ENCODE data around the gene MAB21L3. TPM values are rescaled to one million over a fixed set of nuclear protein-coding genes. Genes with fewer than 3 reads are reported as not detected.

The MAB21L3 gene
- total RNA-seq, 1 experiment from 2014 or later: not detected

DNA sequence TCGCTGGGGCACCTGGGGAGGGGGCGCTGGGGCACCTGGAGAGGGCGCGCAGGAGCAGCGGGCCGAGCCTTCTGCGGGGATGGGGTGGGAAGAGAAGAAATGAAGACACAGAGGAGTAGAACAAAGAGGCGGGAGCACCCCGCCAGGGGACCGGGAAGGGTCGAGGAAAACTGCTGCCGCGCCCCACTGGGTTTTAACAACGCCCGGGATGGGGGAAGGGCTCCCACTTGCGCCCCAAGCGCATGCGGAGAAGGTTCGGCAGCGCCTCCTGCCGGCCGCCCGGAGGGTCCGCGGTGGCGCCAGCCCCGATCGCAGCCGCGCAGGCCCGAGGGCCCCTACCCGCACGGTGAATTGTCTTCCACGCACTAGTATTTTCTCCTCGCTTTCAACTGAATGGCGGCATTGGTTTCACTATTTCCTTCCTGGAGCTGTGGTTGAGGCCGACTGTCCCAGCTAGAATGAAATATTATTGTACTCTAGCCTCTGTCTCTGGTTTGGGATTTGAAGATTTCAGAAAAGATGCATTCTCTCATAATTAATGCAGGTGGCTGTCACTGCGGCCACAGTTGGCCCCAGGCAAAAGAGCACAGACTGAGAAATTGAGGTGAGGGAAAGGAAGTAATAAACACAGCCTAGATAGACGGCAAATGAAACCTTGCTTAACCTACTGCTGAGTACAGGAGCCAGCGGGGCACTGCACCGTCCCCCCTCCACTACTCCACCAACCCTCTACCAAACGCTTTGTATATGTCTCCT is 57.3 kb downstream of the MAB21L3 start:
- peak overlapping the region; percentile 3 for H3K9ac ChIP-seq (ENCODE audit: extremely low read depth, insufficient read length, low read length)
- H3K9me3 ChIP-seq (ENCODE audit: control insufficient read depth, low read depth, low read length): no peaks in the 10 kb centered on the region
- Mint-ChIP-seq H3K4me1 (peaks cover 26 to 27% of the 10 kb centered on the region in 2 experiments), H3K27ac (no peak overlapping the region), H3K4me3 (peak overlapping the region; percentile 77 to 79), H3K27me3 (ENCODE audit: low read depth) (peaks cover 48% of the 10 kb centered on the region), H3K9me3 (no peaks in the 10 kb centered on the region; a peak in 1 of 5 replicates), H3K36me3 (ENCODE audit: insufficient read depth in 1 of 3, low read depth in 3 of 3) (no peaks in the 10 kb centered on the region)
- H2BK12ac ChIP-seq (ENCODE audit: insufficient read length, low read depth, low read length): no peak overlapping the region
- no peak overlapping the region for H3T11ph ChIP-seq (ENCODE audit: low read length)
- no peak overlapping the region for H3K27ac ChIP-seq (ENCODE audit: insufficient read length, low read depth, low read length)
- H4K20me1 ChIP-seq (ENCODE audit: control insufficient read depth, insufficient read depth, insufficient read length): no peaks in the 10 kb centered on the region
- no peak overlapping the region for H2BK120ac ChIP-seq (ENCODE audit: low read depth, low read length, poor library complexity, severe bottlenecking)
- H3K4ac ChIP-seq (ENCODE audit: low read depth, low read length): no peak overlapping the region; the same call in 1 of the 2 replicates
- H3K27me3 ChIP-seq (ENCODE audit: insufficient read depth, low read length): no peaks in the 10 kb centered on the region; the same call in 1 of the 2 replicates
- no peak overlapping the region for H2BK20ac ChIP-seq (ENCODE audit: low read depth, low read length, poor library complexity, severe bottlenecking)
- H2AK5ac ChIP-seq (ENCODE audit: insufficient read length, low read length): no peak overlapping the region
- H3K4me2 ChIP-seq (ENCODE audit: insufficient read depth, insufficient read length, low read length): peak overlapping the region; percentile 65
- H3K23ac ChIP-seq (ENCODE audit: insufficient read length, low read depth, low read length): no peak overlapping the region
- H2BK5ac ChIP-seq (ENCODE audit: insufficient read length, low read length): no peak overlapping the region
- peak overlapping the region; percentile 1 for H3K18ac ChIP-seq (ENCODE audit: insufficient read length, low read depth, low read length)
- TF ChIP-seq, protein P1, sequence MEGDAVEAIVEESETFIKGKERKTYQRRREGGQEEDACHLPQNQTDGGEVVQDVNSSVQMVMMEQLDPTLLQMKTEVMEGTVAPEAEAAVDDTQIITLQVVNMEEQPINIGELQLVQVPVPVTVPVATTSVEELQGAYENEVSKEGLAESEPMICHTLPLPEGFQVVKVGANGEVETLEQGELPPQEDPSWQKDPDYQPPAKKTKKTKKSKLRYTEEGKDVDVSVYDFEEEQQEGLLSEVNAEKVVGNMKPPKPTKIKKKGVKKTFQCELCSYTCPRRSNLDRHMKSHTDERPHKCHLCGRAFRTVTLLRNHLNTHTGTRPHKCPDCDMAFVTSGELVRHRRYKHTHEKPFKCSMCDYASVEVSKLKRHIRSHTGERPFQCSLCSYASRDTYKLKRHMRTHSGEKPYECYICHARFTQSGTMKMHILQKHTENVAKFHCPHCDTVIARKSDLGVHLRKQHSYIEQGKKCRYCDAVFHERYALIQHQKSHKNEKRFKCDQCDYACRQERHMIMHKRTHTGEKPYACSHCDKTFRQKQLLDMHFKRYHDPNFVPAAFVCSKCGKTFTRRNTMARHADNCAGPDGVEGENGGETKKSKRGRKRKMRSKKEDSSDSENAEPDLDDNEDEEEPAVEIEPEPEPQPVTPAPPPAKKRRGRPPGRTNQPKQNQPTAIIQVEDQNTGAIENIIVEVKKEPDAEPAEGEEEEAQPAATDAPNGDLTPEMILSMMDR (conservative IDR thresholded peaks at IDR 0.05): peak; percentile 96
- no peak overlapping the region for H4K91ac ChIP-seq (ENCODE audit: insufficient read length, low read depth, low read length)
- H3K14ac ChIP-seq (ENCODE audit: insufficient read depth, low read length): peak overlapping the region; percentile 30; the same call in 1 of the 2 replicates
- no peak overlapping the region for H4K8ac ChIP-seq (replicated peaks; ENCODE audit: insufficient read length, low read depth, low read length)
- peak; percentile 76 for DNase-seq
- H4K5ac ChIP-seq (ENCODE audit: insufficient read length, low read depth, low read length): no peak overlapping the region
- no peak overlapping the region for H2BK15ac ChIP-seq (ENCODE audit: low read depth, low read length)
- H3K79me2 ChIP-seq (ENCODE audit: insufficient read depth, low read length): no peaks in the 10 kb centered on the region
- H3K4me1 ChIP-seq (ENCODE audit: insufficient read depth, low read length): no peaks in the 10 kb centered on the region
- peak overlapping the region; percentile 82 for H2AFZ ChIP-seq (ENCODE audit: low read length)
- H3K79me1 ChIP-seq (ENCODE audit: insufficient read depth, low read depth, low read length, poor library complexity, severe bottlenecking): no peaks in the 10 kb centered on the region
- H3K56ac ChIP-seq (ENCODE audit: insufficient read length, low read depth, low read length): no peak overlapping the region
- WGBS (ENCODE audit: extremely low coverage, insufficient read length, low lambda C conversion rate): no CpG with 5 or more reads among the region's 42 CpGs
- H3K23me2 ChIP-seq (ENCODE audit: insufficient read length, low read depth, low read length, poor library complexity, severe bottlenecking): peaks cover 9% of the 10 kb centered on the region
